AG04450 (cell line): ENCODE measurements around the gene TEX53. TPM values are rescaled to one million over a fixed set of nuclear protein-coding genes. Genes with fewer than 3 reads are reported as not detected.

Experiments
- CTCF ChIA-PET: fragments of 300-600, 350-600 bp; formaldehyde crosslinking; extraction: SDS; loops from one replicate; lab custom pipeline; 2022; ENCODE audit warnings: antibody characterized with exemption, inconsistent platforms; lab: Charles Lee
- POLR2A ChIA-PET: fragments of 350-600 bp; formaldehyde crosslinking; extraction: SDS; loops from one replicate; lab custom pipeline; 2021; ENCODE audit warnings: antibody characterized with exemption, inconsistent platforms; lab: Yijun Ruan, JAX
- DNase-seq: peaks from one replicate; pipeline ENCODE4 v3.0.0-alpha.2; 2011; ENCODE audit warnings: low read depth, low spot score
- H3K27ac ChIP-seq: one replicate; pipeline ENCODE4 v1.5.1; 2012; ENCODE audit warnings: low read depth, low read length, control low read depth
- H3K27me3 ChIP-seq: one replicate; pipeline ENCODE4 v1.6.0; 2012; ENCODE audit warnings: low read length; ENCODE audit not compliant: control insufficient read depth, insufficient read depth
- H3K4me3 ChIP-seq: 2 replicates; pipeline ENCODE4 v1.5.1; 2011; ENCODE audit warnings: mild to moderate bottlenecking, low read depth, low read length, control low read depth
- H3K9me3 ChIP-seq: 2 replicates; pipeline ENCODE4 v1.5.1; 2012; ENCODE audit warnings: low read length; ENCODE audit not compliant: control insufficient read depth, insufficient read depth
- polyA minus RNA-seq: library from RNA; depleted of rRNA, polyadenylated mRNA; stranded (reverse); fragments of >200 nt; gene quantifications from 2 replicates; pipeline ENCODE4 v1.2.3, GENCODE V29; 2011; rRNA and poly(A)+ RNA removed
- polyA plus RNA-seq: library from polyadenylated mRNA; depleted of rRNA; stranded (reverse); fragments of >200 nt; gene quantifications from 2 replicates; pipeline ENCODE4 v1.2.3, GENCODE V29; 2011; rRNA removed
- TF ChIP-seq, protein P1 (sequence below): IDR thresholded peaks from 2 replicates; pipeline ENCODE4 v1.5.1; 2011; ENCODE audit warnings: low read depth, low read length, control low read depth, inconsistent platforms

TEX53 gene
- polyA plus RNA-seq (not detected in 2 replicates), polyA minus RNA-seq (not detected in 2 replicates)

DNA sequence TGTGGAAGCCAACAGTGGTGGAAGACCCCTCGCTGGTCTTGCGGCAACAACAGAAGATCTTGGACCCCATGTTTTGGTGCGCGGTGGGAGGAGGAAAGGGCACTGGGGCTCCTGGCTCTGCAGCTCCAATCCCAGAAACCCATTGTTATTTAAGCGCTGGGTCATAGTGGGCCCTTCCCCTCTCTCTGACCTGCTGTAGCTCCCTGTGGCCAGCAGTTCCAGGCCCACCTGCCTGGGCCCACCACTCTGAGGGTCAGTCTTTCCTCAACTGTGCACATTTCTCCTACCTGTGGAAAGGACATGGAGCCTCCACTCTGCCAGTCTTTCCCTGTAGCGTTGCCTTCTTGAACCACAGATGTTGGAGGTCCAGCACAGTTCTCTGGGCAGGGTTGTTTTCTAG, at the start of gene TEX53:
TSS of gene TEX53 (minus strand) at position 101 of the 400 bp plus-strand sequence. CDS start at position 70, 31 bp downstream.
- no peak within 1 kb of the TSS for H3K27ac ChIP-seq
- ChIA-PET POLR2A (no interaction called here), CTCF (interaction anchor here (1.7 to 8.4 kb wide), 3 partner anchors 222 to 252 kb away, joined by 4 to 159 read pairs (median 9); no protein-coding TSS in a partner anchor)
- no peaks in the 10 kb centered on the region for H3K9me3 ChIP-seq
- TF ChIP-seq, protein P1, sequence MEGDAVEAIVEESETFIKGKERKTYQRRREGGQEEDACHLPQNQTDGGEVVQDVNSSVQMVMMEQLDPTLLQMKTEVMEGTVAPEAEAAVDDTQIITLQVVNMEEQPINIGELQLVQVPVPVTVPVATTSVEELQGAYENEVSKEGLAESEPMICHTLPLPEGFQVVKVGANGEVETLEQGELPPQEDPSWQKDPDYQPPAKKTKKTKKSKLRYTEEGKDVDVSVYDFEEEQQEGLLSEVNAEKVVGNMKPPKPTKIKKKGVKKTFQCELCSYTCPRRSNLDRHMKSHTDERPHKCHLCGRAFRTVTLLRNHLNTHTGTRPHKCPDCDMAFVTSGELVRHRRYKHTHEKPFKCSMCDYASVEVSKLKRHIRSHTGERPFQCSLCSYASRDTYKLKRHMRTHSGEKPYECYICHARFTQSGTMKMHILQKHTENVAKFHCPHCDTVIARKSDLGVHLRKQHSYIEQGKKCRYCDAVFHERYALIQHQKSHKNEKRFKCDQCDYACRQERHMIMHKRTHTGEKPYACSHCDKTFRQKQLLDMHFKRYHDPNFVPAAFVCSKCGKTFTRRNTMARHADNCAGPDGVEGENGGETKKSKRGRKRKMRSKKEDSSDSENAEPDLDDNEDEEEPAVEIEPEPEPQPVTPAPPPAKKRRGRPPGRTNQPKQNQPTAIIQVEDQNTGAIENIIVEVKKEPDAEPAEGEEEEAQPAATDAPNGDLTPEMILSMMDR: no peak
- no peak within 1 kb of the TSS for H3K4me3 ChIP-seq
- peaks cover 15% of the 10 kb centered on the region for H3K27me3 ChIP-seq
- DNase-seq: no peak

DNA sequence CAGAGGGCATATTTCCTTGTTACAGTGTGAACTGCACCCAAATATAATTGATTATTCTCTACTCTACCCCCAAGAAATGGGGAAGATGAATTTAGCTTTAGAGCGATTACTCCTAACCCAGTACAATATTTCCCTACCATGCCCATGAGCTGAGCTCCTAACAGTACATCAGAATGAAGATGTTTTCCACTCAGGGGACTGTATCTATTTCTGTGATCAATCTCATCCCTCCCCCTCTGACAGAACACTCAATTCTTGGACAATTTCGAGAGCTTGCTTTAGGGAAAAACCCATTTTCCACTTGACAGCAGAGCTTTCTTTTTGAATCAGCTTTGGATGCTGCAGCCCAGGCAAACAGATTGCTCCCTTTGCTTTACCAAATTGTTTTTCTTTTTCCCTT, 49.1 kb upstream of the TEX53 start:
- no peak for DNase-seq
- Histone ChIP-seq H3K27me3 (peaks cover 15% of the 10 kb centered on the region), H3K9me3 (no peaks in the 10 kb centered on the region; the same call in 1 of the 2 replicates), H3K4me3 (no peak overlapping the region), H3K27ac (no peak overlapping the region)
- ChIA-PET CTCF (interaction anchor here (2.9 kb wide), 1 partner anchor 26 kb away, joined by 11 read pairs; the partner anchor contains the start of gene TEX48), POLR2A (no interaction called here)
- TF ChIP-seq, protein P1: no peak

DNA sequence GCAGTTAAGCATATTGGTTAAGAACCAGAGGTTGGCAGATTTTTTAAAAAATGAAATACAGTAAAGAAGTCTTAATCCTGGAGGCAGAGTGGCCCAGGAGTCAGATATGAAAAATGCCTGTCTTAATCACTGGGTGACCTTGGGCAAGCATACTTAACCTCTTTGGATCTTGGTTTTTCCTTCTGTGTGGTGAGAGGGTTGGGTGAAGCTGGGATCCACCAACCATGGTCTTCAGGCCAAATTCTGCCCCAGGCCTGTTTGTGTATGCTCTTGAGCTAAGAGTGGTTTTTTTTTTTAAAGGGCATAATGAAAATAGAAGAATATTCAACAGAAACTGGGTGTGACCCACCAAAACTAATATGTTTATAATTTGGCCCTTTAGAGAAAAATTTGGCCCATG, 44.4 kb upstream of the TEX53 start:
- ChIA-PET CTCF (interaction anchor here (2.1 kb wide), 1 partner anchor 21 kb away, joined by 7 read pairs; no protein-coding TSS in a partner anchor), POLR2A (no interaction called here)
- Histone ChIP-seq H3K27ac (no peak overlapping the region), H3K9me3 (no peaks in the 10 kb centered on the region; the same call in 1 of the 2 replicates), H3K4me3 (no peak overlapping the region), H3K27me3 (no peaks in the 10 kb centered on the region)
- DNase-seq: no peak
- TF ChIP-seq, protein P1: no peak

DNA sequence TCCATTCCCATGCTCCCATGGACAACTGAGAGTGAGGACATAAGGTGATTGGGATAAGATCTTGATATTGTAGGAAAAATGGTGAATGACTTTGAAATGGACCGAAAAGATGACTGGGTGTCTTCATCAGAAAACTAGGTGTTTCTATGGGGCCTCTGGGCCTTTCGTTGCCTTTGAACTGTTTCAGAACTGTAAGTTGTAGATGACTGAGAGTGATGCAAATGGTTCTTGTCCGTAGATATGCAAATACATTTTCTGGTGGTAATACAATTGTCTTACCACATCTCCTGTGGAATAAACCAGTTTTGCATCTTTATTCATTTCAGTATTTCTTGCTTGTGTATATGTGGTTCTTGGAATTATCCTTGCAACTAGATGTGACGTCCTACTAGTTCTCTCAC, 40.3 kb upstream of the TEX53 start:
- H3K27ac ChIP-seq: no peak overlapping the region
- ChIA-PET CTCF (interaction anchor here (1.3 kb wide), 1 partner anchor 17 kb away, joined by 3 read pairs; no protein-coding TSS in a partner anchor), POLR2A (no interaction called here)
- no peaks in the 10 kb centered on the region for H3K27me3 ChIP-seq
- H3K4me3 ChIP-seq: no peak overlapping the region
- TF ChIP-seq, protein P1: no peak
- DNase-seq: no peak
- H3K9me3 ChIP-seq: no peaks in the 10 kb centered on the region; the same call in 1 of the 2 replicates

DNA sequence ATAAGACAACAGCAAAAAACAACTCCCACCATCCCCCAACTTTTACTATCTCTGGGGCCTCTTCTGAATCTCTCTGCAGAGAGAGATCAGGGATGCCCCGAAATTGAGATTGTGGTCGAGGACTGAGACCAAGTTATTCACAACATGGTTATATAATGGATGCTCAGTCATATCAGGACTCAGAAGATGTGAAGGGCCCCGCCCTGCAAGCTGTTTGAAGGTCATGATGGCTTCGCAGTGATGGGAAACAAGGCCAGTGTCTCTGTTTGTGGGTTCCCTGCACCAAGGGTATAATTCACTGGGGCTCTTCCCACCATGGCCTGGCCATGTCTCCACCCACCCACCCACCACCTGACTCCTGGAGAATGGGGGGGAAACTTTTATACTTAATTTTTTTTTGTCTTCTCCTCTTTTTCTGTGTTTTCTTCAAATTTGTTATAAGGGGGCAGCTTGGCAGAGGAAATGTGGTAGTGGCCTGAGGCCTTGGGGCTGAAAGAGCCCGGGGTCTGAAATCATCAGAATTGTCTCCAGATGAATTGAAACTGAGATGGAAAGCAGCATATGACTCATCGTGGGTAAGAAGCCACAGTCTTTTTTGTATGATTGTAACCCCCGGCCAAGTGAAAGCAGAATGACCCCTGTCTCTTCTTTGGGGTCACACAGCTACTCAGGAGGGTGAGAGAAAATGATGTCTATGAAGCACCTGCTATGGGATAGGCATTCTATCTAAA, 39.4 kb upstream of the TEX53 start:
- TF ChIP-seq, protein P1: no peak
- POLR2A ChIA-PET: interaction anchor here (0.6 kb wide), 1 partner anchor 13 kb away, joined by 5 read pairs; no protein-coding TSS in a partner anchor
- CTCF ChIA-PET: interaction anchor here (1.3 kb wide), 1 partner anchor 16 kb away, joined by 3 read pairs; no protein-coding TSS in a partner anchor
- H3K4me3 ChIP-seq: no peak overlapping the region
- no peak overlapping the region for H3K27ac ChIP-seq
- DNase-seq: no peak
- no peaks in the 10 kb centered on the region for H3K27me3 ChIP-seq
- no peaks in the 10 kb centered on the region for H3K9me3 ChIP-seq
